Measurements from ENCODE around the gene ULK3. TPM values are rescaled to one million over a fixed set of nuclear protein-coding genes. Genes with fewer than 3 reads are reported as not detected.
A peak's percentile ranks its signal among the peaks of the same experiment; 100 is the strongest.

Gene ULK3
- total and polyA plus RNA-seq, 2 donors (not counting 3 experiments of a cell fraction or from before 2014, with no cell fraction given) = 36.0 to 48.6 TPM

DNA sequence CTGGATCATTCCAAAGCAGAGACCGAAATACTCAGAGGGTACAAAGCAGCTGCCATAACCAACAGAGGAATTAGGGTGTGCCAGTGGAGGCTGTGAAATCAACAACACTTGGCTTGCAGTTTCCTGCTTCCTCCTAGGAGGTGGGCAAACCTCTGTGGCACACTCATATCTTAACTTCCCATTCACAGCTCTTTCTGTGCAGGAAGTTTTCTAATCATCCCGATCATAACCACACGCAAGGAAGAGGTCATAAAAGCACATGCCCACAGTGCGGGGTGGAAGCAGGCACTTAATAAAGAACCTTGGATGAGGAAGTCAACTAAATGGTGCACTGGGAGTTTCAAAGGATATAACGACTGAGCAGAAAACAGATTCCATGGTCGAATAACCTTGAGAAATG lies 25.1 kb upstream of the ULK3 start:
- Histone ChIP-seq H3K4me1 (ENCODE audit: control insufficient read depth, extremely low read depth, insufficient read depth, low read length) (peaks cover 43% of the 10 kb centered on the region), H3K9ac (replicated peaks; ENCODE audit: extremely low read depth, insufficient read depth, low read length) (no peak overlapping the region), H3K9me3 (replicated peaks; ENCODE audit: control insufficient read depth, insufficient read depth, low read length) (no peaks in the 10 kb centered on the region), H4K20me1 (replicated peaks; ENCODE audit: control insufficient read depth, extremely low read depth, insufficient read depth, low read length) (no peaks in the 10 kb centered on the region), H3K4me3 (replicated peaks in 1 of 3; ENCODE audit: insufficient read depth in 1 of 3, low read depth in 1 of 3, low read length in 3 of 3) (no peak overlapping the region), H3K79me2 (ENCODE audit: control insufficient read depth, insufficient read depth, low read length) (peaks cover 63% of the 10 kb centered on the region), H3K36me3 (ENCODE audit: control insufficient read depth in 2 of 2, extremely low read depth in 1 of 2, insufficient read depth in 2 of 2, low read length in 2 of 2) (no peaks in the 10 kb centered on the region), H2AFZ (ENCODE audit: low read depth, low read length) (no peak overlapping the region), H3K27ac (ENCODE audit: insufficient read depth, low read depth, low read length) (peak overlapping the region; percentile 24), H3K9me1 (replicated peaks; ENCODE audit: control insufficient read depth, extremely low read depth, insufficient read depth, low read length) (no peaks in the 10 kb centered on the region), H3K27me3 (ENCODE audit: control insufficient read depth in 2 of 2, insufficient read depth in 2 of 2, low read length in 2 of 2) (no peaks in the 10 kb centered on the region), H3K4me2 (ENCODE audit: insufficient read depth, low read length) (peak overlapping the region; percentile 36)
- DNase-seq (ENCODE audit: low read depth, low spot score) = peak; percentile 46
- ChIA-PET CTCF (interaction anchor here (6.4 kb wide), 1 partner anchor 33 kb away, joined by 54 read pairs; no protein-coding TSS in a partner anchor), POLR2A (no interaction called here)
- intact Hi-C loops (cut with micrococcal nuclease) (no loop called here), dilution Hi-C loops (cut with MboI; ENCODE audit: extremely low pct_ligation_motif_present, low sequenced_read_pairs) (no loop called here)
- TF ChIP-seq, protein P1, sequence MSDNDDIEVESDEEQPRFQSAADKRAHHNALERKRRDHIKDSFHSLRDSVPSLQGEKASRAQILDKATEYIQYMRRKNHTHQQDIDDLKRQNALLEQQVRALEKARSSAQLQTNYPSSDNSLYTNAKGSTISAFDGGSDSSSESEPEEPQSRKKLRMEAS (IDR thresholded peaks at IDR 0.05; ENCODE audit: insufficient read depth, insufficient read length) = peak; percentile 25
- TF ChIP-seq GATA2 (IDR thresholded peaks at IDR 0.05; ENCODE audit: insufficient read depth, insufficient read length, low read depth, low read length) (peak; percentile 77), MYC (IDR thresholded peaks at IDR 0.05; ENCODE audit: low read depth, low read length) (no peak), POLR2AphosphoS5 (IDR thresholded peaks at IDR 0.05; ENCODE audit: insufficient read depth, low read depth, low read length) (peak; percentile 37)
- FAIRE-seq = peak; percentile 94
- BruUV-seq (replicated peaks) = no TSS peak

DNA sequence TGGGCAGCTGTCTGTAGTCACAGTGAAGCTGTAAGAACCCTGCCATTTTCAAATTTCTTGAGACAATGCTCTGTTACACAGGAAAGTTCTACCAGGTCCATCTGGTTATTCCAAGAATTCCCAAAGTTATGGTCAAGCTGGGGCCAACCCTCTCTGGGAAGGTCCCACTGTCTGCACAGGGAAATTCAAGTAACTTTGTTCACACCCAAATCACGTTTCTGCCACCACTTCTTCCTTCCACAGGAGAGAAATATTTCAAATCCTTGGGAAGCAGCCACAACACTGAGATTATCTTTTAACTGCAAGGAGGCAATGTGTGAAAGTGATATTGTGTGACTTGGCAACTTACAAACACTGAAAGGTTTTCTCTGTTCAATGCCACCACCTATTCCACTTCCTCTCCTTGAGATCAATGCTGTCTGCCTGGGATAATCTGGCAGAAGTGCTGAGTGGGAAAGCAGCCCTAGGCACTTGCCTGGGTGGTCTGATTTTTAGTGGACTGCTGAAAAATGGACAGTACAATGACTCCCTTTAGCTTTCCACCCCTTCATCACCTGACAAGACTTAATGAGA lies 24.6 kb upstream of the ULK3 start:
- Histone ChIP-seq H3K27ac (ENCODE audit: insufficient read depth, low read depth, low read length) (peak overlapping the region; percentile 24), H3K36me3 (ENCODE audit: control insufficient read depth in 2 of 2, extremely low read depth in 1 of 2, insufficient read depth in 2 of 2, low read length in 2 of 2) (no peaks in the 10 kb centered on the region), H3K9me1 (replicated peaks; ENCODE audit: control insufficient read depth, extremely low read depth, insufficient read depth, low read length) (no peaks in the 10 kb centered on the region), H3K4me3 (replicated peaks in 1 of 3; ENCODE audit: insufficient read depth in 1 of 3, low read depth in 1 of 3, low read length in 3 of 3) (no peak overlapping the region), H3K9ac (replicated peaks; ENCODE audit: extremely low read depth, insufficient read depth, low read length) (no peak overlapping the region), H3K27me3 (ENCODE audit: control insufficient read depth in 2 of 2, insufficient read depth in 2 of 2, low read length in 2 of 2) (no peaks in the 10 kb centered on the region), H3K4me2 (ENCODE audit: insufficient read depth, low read length) (peak overlapping the region; percentile 36), H4K20me1 (replicated peaks; ENCODE audit: control insufficient read depth, extremely low read depth, insufficient read depth, low read length) (no peaks in the 10 kb centered on the region), H2AFZ (ENCODE audit: low read depth, low read length) (no peak overlapping the region), H3K79me2 (ENCODE audit: control insufficient read depth, insufficient read depth, low read length) (peaks cover 61% of the 10 kb centered on the region), H3K9me3 (replicated peaks; ENCODE audit: control insufficient read depth, insufficient read depth, low read length) (no peaks in the 10 kb centered on the region), H3K4me1 (ENCODE audit: control insufficient read depth, extremely low read depth, insufficient read depth, low read length) (peaks cover 41% of the 10 kb centered on the region)
- intact Hi-C loops (cut with micrococcal nuclease) (no loop called here), dilution Hi-C loops (cut with MboI; ENCODE audit: extremely low pct_ligation_motif_present, low sequenced_read_pairs) (no loop called here)
- POLR2A ChIA-PET = no interaction called here
- BruUV-seq (replicated peaks) = no TSS peak
- CTCF ChIA-PET = interaction anchor here (6.4 kb wide), 1 partner anchor 34 kb away, joined by 54 read pairs; no protein-coding TSS in a partner anchor
- TF ChIP-seq EZH2 (IDR thresholded peaks at IDR 0.05; ENCODE audit: borderline replicate concordance, low read depth, low read length, severe bottlenecking) = no peak
- no peak for TF ChIP-seq FOS (IDR thresholded peaks at IDR 0.05; ENCODE audit: borderline replicate concordance, insufficient read depth, low read length)
- no peak for TF ChIP-seq JUN (IDR thresholded peaks at IDR 0.05; ENCODE audit: borderline replicate concordance, insufficient read depth, insufficient read length, low read depth)
- TF ChIP-seq POLR2AphosphoS5 (IDR thresholded peaks at IDR 0.05; ENCODE audit: insufficient read depth, low read depth, low read length) = no peak
- FAIRE-seq (no peak), DNase-seq (ENCODE audit: low read depth, low spot score) (no peak)

Measured in endothelial cell of umbilical vein (primary cell).